ENCODE measurements around the gene GFRA1. TPM values are rescaled to one million over a fixed set of nuclear protein-coding genes. Genes with fewer than 3 reads are reported as not detected.

GFRA1 gene
- total RNA-seq, 4 donors from 2014 or later = 21.0 to 62.5 (median 59.3) TPM

DNA sequence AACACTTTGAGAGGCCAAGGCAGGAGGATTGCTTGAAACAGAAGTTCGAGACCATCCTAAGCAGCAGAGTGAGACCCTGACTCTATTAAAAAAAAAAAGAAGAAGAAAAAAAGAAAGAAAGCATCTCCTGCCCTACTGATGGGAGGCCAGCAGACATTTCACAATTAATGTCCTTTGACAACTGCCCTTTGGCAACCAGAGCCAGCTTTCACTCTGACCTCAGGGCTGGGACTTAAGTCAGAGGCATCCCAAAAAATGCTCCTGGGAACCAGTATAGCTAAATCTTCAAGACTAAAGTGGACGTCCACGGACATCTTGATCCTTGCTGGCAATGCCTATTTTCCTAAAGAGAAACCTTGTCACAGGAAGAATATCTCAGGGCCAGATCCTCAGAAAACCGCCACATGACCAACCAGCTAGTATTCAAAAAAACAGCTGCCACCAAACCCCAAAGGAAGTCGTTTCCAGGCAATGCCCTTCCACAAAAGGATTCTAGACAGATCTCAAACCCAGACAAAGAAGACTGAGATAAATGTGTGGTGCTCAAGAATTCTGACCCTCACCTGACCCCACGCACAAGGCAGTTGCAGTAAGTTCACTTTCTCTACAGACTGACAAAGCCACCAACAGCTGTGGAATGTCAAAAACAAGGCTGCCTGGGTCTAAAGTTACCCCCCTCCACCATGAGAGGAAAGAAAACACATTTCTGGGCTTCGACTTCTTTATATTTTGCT, 18.4 kb downstream of the GFRA1 start:
- no peak for ATAC-seq
- Histone ChIP-seq H3K4me3 (no peak overlapping the region), H3K27me3 (peaks cover 22% of the 10 kb centered on the region)

DNA sequence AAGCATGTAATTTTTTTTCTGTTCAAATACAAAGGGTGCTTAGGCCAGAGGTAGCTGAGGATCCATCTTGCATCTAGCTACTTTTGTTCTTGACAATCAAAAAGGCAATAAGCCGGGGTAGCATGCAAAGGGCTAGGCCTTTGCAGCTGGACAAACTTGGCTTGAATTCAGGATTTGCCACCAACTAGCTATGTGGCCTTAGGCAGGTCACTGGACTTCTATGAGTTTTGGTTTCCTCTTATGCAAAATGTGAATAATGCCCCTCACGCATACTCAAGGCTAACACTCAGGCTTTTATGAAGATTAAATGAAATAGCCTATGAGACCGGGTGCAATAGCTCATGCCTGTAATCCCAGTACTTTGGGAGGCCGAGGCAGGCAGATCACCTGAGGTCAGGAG, 19.3 kb downstream of the GFRA1 start:
- no peak for ATAC-seq
- H3K4me1 ChIP-seq = peaks cover 0 to 22% (median 0%) of the 10 kb centered on the region in 3 donors
- no peaks in the 10 kb centered on the region for H3K9me3 ChIP-seq
- H3K27me3 ChIP-seq = peaks cover 22% of the 10 kb centered on the region
- H3K27ac ChIP-seq = no peak overlapping the region
- TF ChIP-seq EP300 (IDR thresholded peaks at IDR 0.05) = no peak
- no peak for TF ChIP-seq POLR2AphosphoS5 (IDR thresholded peaks at IDR 0.05)
- TF ChIP-seq, protein P1, sequence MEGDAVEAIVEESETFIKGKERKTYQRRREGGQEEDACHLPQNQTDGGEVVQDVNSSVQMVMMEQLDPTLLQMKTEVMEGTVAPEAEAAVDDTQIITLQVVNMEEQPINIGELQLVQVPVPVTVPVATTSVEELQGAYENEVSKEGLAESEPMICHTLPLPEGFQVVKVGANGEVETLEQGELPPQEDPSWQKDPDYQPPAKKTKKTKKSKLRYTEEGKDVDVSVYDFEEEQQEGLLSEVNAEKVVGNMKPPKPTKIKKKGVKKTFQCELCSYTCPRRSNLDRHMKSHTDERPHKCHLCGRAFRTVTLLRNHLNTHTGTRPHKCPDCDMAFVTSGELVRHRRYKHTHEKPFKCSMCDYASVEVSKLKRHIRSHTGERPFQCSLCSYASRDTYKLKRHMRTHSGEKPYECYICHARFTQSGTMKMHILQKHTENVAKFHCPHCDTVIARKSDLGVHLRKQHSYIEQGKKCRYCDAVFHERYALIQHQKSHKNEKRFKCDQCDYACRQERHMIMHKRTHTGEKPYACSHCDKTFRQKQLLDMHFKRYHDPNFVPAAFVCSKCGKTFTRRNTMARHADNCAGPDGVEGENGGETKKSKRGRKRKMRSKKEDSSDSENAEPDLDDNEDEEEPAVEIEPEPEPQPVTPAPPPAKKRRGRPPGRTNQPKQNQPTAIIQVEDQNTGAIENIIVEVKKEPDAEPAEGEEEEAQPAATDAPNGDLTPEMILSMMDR (IDR thresholded peaks at IDR 0.05) = no peak
- TF ChIP-seq POLR2A (IDR thresholded peaks at IDR 0.05) = no peak
- 84 to 92% methylated on average over 2 to 3 of the region's 4 CpGs for WGBS, 2 donors (ENCODE audit: low coverage in 1 of 2)
- no peaks in the 10 kb centered on the region for H3K36me3 ChIP-seq
- no peak overlapping the region for H3K4me3 ChIP-seq

More for the DNA sequence above, 18.4 kb downstream of the GFRA1 start:
- H3K4me1 ChIP-seq = peaks cover 0 to 22% (median 0%) of the 10 kb centered on the region in 3 donors
- H3K27ac ChIP-seq = no peak overlapping the region
- WGBS, 2 donors (ENCODE audit: low coverage in 1 of 2) = 42 to 60% methylated on average over 6 to 7 of the region's 7 CpGs
- no peaks in the 10 kb centered on the region for H3K9me3 ChIP-seq
- no peak for TF ChIP-seq EP300 (IDR thresholded peaks at IDR 0.05)
- TF ChIP-seq POLR2AphosphoS5 (IDR thresholded peaks at IDR 0.05) = no peak
- TF ChIP-seq, protein P1 (IDR thresholded peaks at IDR 0.05) = no peak
- TF ChIP-seq POLR2A (IDR thresholded peaks at IDR 0.05) = no peak
- no peaks in the 10 kb centered on the region for H3K36me3 ChIP-seq

GRCh38 chr10:116251602-116252395, 21.2 kb downstream of the GFRA1 start:
- H3K9me3 ChIP-seq = no peaks in the 10 kb centered on the region
- no peaks in the 10 kb centered on the region for H3K36me3 ChIP-seq
- peaks cover 0 to 22% (median 0%) of the 10 kb centered on the region in 3 donors for H3K4me1 ChIP-seq
- H3K27me3 ChIP-seq = peaks cover 10% of the 10 kb centered on the region
- no peak for TF ChIP-seq POLR2AphosphoS5 (IDR thresholded peaks at IDR 0.05)
- TF ChIP-seq EP300 (IDR thresholded peaks at IDR 0.05) = no peak
- TF ChIP-seq, protein P1 (IDR thresholded peaks at IDR 0.05) = no peak
- no peak for TF ChIP-seq POLR2A (IDR thresholded peaks at IDR 0.05)
- no peak overlapping the region for H3K4me3 ChIP-seq
- WGBS, 2 donors (ENCODE audit: low coverage in 1 of 2) = 76 to 81% methylated on average over 8 to 12 of the region's 12 CpGs
- H3K27ac ChIP-seq = no peak overlapping the region
- no peak for ATAC-seq

DNA sequence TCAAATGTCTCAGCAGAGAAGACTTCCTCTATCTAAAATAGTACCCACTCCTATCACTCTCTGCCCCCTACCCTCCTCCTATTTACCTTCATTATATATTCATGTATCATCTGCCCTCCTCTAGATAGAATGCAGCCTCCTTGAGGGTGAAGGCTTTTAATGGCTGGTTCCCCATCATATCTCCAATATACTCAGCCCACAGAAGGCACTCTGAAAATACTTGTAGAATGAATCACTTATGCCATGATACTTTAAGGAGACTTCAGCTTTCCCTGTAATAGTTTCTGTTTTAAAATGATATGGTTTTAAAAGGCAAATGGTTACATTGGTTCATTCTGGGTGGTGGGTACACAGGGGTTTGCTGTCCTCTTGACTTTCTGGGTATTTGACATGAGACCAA, 25.3 kb downstream of the GFRA1 start:
- ATAC-seq = no peak
- TF ChIP-seq EP300 (IDR thresholded peaks at IDR 0.05) (no peak), POLR2A (IDR thresholded peaks at IDR 0.05) (no peak), POLR2AphosphoS5 (IDR thresholded peaks at IDR 0.05) (no peak)
- TF ChIP-seq, protein P1 (IDR thresholded peaks at IDR 0.05) = no peak
- H3K4me3 ChIP-seq = no peak overlapping the region

More for the DNA sequence above, 25.3 kb downstream of the GFRA1 start:
- Histone ChIP-seq H3K4me1 (no peaks in the 10 kb centered on the region), H3K27me3 (no peaks in the 10 kb centered on the region), H3K27ac (no peak overlapping the region), H3K36me3 (no peaks in the 10 kb centered on the region), H3K9me3 (no peaks in the 10 kb centered on the region)
